GM21515 (cell line): Measurements from ENCODE around the gene ANKFY1.

Source experiments
- ATAC-seq: cut with Tn5 transposase; IDR thresholded peaks from one replicate; pipeline ENCODE4 v1.9.1; 2021; ENCODE audit not compliant: unreplicated experiment

ANKFY1 gene

DNA sequence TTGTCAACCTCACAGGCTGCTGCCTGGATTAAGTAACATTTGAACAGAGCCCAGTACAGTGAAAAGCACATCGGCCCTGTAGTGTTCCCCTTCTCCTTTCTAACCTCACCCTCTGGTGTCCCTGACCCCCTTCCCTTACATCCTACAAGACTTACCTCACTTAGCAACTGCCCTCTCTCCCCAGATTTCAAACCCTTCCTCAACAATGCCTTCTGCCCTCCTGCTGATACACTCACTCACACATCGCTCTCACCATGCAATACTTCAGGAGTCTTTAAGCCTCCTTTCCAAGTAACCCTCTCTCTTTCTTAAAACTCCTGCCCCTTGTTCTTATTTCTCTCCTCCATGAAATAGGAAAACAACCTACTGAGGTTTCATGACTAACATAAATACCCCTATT is 138.8 kb downstream of the ANKFY1 start:
- no peak for ATAC-seq

DNA sequence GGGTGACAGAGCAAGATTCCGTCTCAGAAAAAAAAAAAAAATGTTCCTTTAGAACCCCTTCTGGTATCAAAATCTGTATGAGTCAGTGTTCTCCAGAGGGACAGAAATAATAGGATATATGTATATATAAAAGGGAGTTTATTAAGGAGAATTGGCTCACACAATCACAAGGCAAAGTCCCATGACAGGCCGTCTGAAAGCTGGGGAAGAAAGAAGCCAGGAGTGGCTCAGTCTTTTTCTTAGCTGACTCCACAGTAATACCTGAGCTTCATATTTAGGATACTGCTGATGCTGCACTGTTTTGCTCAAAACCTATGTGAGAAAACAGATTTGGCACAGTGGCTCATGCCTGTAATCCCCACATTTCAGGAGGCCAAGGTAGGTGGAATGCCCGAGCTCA is 143.4 kb downstream of the ANKFY1 start:
- no peak for ATAC-seq

DNA sequence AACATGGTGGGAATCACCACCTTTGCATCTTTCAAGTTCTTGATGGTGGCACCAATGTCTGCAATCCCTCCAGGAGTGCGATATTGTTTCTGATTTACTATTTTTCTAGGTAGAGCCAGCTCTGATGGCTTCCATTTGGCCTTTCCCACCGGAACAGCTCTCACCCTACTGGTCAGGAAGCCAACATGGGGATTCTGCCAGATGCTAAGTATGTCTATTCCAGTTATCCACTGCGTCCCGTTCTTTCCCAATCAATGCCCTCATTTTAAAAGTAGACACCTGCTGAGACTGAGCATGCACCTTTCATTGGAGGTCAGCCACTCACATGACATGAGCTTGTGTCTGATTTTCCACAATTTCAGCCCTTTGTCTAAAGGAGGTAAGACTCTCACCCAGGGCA is 144.5 kb downstream of the ANKFY1 start:
- no peak for ATAC-seq

DNA sequence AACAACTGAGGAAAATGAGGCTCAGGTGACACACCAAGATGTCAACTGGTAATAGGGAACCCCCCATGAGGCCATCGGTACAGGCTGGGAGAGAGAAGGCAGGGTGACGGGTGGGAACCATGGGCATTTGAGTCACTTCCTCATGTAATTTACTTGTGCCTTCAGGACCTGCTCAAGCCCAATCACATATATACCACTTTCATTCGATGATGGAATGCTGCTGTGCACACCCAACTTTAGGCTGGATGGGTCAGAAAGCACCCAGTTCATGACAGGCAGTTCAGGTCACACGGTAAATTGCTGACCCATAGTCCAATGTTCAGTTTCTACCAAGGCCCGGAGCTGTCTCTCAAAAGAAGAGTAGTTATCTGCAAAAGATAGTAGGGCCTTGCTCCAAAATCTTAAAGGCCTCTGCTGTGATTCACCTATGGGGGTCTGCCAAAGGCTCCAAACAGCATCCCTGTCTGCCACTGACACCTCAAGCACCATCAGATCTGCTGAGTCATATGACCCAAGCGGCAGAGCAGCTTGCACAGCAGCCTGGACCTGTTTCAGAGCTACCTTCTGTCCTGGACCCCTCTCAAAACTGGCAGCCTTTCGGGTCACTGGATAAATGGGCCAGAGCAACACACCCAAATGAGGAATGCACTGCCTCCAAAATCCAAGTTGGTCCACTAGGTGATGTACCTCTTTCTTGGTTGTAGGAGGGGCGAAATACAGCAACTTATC is 145.6 kb downstream of the ANKFY1 start:
- no peak for ATAC-seq

DNA sequence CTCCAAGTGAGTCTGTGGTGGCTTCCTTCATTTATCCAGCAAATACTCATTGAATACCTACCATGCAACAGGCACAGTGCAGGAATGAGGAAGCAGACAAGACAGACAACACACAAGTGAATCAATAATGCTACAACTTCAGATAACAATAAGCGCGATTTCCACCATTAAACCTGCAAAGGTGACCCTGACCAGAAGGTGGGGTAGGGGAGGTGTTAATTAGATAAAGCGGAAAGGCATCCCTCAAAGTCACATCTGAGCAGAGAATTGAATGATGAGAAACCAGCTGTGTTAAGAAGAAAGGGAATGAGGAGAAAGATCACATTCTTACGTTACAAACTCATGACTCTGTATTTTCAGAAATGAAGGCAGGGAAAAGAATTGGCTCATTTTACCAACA is 147.3 kb downstream of the ANKFY1 start:
- ATAC-seq = no peak
